Measurements from ENCODE around the gene MED15.
"Not testable (repeated sequence)": the region's sequence is repeated elsewhere in the genome, so short reads cannot be mapped to it uniquely, and the experiment has no call there.

GRCh38 chr22:20470525-20470924 lies 36.9 kb upstream of the MED15 start:
- TF ChIP-seq RAD21 (IDR thresholded peaks at IDR 0.05 in 1 of 2, conservative IDR thresholded peaks at IDR 0.05 in 1 of 2; ENCODE audit: low read depth in 2 of 2, low read length in 2 of 2); CHD1 (IDR thresholded peaks at IDR 0.05; ENCODE audit: low read depth, low read length); POLR2AphosphoS5 (IDR thresholded peaks at IDR 0.05; ENCODE audit: low read depth, low read length); USF2 (IDR thresholded peaks at IDR 0.05; ENCODE audit: low read length); EGR1 (IDR thresholded peaks at IDR 0.05; ENCODE audit: borderline replicate concordance, low read depth, low read length); E2F6 (IDR thresholded peaks at IDR 0.05); TAF1 (IDR thresholded peaks at IDR 0.05; ENCODE audit: low read depth, low read length); POLR2A (IDR thresholded peaks at IDR 0.05; ENCODE audit: control extremely low read depth in 1 of 2, low read depth in 2 of 2, low read length in 2 of 2); MAX (IDR thresholded peaks at IDR 0.05); TCF12 (IDR thresholded peaks at IDR 0.05; ENCODE audit: low read depth, low read length): not testable (repeated sequence)

Measured in H1 (cell line).